ENCODE data around the gene TRDMT1.
"Not testable (repeated sequence)": the region's sequence is repeated elsewhere in the genome, so short reads cannot be mapped to it uniquely, and the experiment has no call there.

TRDMT1 gene

DNA sequence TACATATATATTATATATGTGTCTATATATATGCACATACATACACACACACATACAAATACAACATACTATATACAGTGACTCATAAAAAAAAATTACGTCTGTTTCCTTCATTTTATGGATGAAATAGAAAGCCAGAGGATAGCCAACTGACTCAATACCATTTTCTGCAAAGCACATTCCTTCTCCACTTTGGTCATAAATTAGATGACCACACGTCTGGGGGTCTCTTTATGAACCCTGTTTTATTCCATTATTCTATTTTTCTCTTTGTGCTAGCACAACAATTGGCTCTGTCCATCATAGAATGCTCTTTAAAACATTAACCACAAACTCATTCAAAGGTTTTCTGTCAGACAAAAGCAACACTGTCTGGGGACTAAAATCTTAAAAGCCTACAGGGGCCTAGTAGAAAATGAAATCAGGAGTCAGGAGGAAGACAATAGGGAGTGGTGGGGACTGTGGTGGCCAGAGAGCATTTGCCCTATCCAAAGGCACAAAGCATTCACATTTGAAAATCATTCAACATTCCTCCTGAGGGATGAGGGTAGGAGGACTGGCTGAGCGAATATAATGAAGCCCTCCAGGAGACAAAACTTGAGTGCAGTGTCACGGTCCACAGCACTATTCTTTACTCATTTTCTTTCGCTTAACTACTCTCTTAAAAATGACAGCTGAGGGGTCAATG lies 76.1 kb downstream of the TRDMT1 start:
- DNase-seq, result no peak

- no peak for DNase-seq
These were observed 77.5 kb downstream of the TRDMT1 start for GRCh38 chr10:17123961-17124360.

DNA sequence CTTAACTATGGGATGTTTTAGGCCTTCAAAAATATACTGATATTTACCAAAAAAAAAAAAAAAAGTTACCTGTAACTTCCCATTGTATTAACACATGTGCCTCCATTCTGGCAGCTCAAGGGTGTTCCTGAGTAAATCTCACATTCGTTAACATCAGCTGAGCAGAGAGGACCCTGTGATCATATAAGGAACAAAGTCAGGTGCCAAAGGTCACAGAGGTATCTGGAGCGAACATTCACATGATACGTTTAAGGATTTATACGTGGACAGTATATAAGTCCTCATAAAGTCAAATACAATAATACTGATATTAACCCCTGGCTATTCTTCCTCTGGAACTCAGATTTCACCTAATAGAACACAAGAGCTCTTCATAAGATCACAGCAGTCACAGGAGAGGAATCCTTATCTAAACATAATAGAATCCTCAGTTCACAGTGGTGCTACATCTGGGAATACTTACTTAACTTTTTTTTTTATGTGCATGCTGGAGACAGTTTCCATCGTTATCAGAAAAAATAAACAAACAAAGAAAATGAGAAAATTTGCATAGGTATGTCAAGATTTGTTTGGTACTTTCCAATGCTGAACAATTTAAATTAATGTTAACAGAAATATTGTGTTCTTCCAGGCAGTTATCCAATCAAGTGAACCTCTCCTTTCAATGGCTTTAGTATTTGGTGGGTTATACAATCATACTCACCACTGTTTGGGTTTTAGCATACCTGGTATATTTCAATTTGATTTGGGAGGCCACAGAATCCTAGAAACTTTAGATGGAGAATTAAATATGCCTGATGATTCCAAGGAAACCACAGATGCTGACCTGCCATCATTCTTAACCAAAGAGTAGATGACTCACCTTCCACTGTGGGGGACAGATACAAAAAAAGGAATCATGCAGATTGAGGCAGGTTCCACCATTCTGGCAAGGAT lies 78.5 kb downstream of the TRDMT1 start:
- DNase-seq, result no peak

- DNase-seq, result no peak
These were observed 79.4 kb downstream of the TRDMT1 start for GRCh38 chr10:17122052-17122451.

DNA sequence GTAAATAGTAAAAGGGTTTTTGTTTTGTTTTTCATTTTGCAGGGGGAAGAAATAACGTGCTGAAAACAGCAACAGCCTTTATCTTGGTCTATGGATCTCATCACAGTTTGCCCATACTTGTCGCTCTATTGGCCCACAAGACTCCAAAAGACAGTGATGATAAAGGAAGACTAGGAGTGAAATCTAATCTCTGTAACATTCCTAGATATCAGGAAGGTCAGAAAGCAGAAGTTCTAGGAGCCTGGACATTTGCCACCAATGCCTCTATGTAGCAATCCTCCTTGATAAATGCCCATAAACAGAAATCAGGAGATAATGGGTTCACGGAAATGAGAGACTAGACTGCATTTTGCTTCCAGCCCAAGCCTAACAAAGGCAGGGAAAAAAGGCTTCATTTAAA lies 80.8 kb downstream of the TRDMT1 start:
- DNase-seq, result no peak

- DNase-seq, result no peak
These were observed 81.6 kb downstream of the TRDMT1 start for GRCh38 chr10:17119845-17120244.

DNA sequence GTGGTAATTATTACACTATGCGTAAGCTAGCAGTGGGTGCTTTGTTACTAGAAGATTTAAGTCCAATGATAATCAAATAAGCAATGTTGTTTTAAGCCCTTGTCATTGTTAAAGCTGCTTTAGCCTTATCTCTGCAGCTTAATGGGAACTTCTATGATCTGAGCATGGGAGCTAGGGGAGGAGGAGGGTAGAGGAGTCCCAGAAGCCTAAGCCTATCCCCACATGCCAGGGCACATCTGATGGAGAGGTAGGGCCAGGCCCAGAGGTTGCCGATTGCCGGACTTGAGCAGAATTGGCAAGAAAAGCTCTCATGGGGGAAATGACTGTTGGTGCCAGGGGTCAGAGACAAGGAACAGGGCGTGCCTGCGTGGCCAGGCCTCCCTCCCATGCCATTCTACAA lies 85.3 kb downstream of the TRDMT1 start:
- no peak for DNase-seq

DNA sequence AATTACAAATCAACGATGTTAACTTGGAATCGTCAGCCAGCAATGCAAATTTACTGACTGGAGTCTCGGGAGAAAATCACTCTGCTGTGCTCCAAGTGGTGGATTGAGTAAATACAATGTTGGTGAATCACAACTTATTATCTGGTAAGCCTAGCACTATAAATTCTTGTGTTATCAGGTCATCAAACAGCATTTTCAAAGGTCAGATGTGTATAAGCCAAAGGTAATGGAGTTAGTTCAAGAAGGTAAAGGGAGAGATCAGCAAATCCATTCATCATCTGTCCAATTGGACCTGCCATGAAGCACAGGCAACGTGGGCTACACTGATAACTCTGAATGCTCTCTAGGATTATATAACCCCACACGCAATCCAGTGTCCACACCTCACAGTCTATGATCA lies 85.8 kb downstream of the TRDMT1 start:
- DNase-seq, result no peak

- DNase-seq, result not testable (repeated sequence)
These were observed 86.5 kb downstream of the TRDMT1 start for GRCh38 chr10:17114878-17115444.

DNA sequence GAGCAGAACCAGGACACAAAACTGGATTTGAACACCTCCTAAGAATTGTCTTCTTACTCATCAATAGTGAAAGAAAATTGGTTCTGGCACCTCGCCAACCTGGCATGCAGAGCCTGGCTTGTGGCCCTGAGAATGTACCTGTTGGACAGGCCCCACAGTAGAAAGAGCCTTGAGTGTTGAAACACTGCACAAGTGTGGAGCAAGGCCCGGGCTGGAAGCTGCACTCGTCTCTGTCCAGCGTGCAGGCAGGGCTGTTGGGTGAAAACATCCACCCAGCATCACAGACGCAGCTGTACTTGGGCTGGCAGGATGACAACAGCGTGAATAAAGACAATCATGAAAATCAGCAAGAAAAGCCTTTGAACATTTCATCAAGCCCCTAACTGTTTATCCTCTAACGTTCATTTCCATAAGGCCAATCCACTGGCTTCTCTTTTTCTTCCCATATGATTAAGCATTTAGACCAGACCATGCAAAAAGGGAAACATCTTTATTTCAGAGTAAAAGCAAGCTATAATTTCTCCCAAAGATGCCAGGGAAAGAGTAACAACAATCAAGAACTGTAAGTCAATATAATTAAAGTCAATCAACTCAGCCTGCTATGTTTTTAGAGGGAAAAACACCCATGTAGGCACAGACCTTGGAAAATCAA lies 87.5 kb downstream of the TRDMT1 start:
- DNase-seq, result no peak

DNA sequence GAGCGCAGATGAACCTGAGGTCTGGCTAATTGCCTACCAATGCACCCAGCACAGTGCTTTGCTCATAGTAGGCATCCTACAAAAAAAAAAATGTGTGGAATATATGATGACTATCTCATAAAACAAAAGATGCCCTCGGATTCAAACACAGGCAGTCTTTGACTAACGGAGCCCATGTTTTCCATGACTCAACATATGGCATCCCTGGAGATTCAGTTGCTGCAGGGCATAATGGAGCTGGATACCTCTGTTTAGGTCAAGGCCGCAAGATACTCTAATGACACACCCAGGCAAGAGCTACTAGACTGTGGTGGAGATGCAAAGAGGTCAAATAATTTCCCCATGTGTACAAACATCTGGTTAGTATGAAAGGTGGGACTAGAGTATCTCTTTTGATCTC lies 88.1 kb downstream of the TRDMT1 start:
- no peak for DNase-seq

DNA sequence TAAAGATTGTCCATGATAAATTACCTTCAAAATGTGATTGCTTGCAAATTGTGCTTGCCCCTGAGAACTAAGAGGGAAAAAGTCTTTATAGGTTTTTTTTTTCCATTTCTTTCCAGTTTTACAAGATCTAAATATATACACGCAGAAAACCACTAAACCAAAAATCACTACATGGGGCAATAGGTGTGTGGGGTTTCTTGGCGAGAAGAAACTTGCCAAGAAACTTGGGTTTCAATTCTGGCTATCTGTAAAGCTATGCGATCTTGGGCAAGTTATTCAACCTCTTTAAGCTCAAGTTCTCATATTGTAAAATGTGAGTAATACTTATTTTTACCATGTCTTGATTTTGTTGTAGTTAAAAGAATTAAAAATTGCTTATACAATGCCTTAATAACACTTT lies 88.9 kb downstream of the TRDMT1 start:
- DNase-seq, result no peak

GRCh38 chr10:17109475-17110207 lies 91.8 kb downstream of the TRDMT1 start:
- DNase-seq, result no peak

GRCh38 chr10:17109046-17109445 lies 92.4 kb downstream of the TRDMT1 start:
- DNase-seq, result no peak

DNA sequence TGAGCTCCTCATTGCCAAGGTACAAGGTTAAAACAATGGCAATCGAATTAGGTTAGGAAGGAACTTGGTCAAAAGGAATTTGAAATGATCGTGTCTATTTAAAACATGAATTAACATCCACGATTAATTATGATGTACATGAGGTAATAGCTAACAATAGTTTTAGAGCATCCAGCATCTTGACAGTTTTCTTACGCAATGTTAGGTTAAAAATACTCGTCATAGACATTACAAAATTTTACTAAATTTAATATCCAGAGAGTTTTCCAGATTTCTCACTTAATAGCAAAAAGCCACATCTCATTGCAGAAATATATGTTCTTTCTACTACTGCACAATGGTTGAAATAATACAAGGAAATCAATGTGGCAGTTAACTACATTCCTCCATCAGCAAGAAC lies 94.5 kb downstream of the TRDMT1 start:
- DNase-seq, result no peak

DNA sequence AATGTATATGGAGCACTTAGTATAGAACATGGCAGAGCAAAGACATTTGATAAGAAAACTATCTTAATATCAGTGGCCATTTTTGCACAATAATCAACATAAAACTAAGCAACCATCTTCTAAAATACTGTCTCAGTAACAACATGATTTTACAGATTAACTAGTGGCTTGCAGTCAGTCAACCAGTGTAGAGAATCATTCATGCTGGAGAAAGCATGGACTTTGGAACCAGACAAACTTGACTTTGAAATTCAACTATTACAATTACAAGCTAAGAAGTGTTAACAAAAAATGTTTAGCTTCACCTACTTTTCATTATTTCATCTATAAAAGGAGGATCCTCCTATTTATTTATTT lies 99.6 kb downstream of the TRDMT1 start:
- no peak for DNase-seq

GRCh38 chr10:17101257-17101909 lies 100.1 kb downstream of the TRDMT1 start:
- no peak for DNase-seq

DNA sequence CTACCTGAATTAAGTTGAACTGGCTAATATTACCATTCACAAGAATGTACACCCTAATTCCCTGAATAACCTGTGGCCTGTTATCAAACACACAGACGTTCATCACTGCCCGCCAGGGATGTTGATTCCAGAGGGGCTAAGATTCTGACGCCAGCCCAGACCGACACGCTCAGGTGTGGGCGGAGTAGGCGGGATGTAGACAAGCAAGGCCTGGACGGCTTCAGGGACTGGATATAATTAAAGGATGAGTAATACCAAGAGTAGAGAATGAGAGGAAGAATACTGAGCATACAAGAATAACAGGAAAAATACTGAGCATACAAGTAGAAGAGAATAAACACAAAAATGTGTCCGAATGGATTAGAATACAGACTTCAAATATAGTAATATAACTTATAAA lies 100.9 kb downstream of the TRDMT1 start:
- no peak for DNase-seq

- DNase-seq, result no peak
These were observed 103.5 kb downstream of the TRDMT1 start for GRCh38 chr10:17098012-17098411.

Measured in activated gamma-delta T cell (primary cell).